ENCODE measurements around the gene ADAMTS5.

ADAMTS5 gene

DNA sequence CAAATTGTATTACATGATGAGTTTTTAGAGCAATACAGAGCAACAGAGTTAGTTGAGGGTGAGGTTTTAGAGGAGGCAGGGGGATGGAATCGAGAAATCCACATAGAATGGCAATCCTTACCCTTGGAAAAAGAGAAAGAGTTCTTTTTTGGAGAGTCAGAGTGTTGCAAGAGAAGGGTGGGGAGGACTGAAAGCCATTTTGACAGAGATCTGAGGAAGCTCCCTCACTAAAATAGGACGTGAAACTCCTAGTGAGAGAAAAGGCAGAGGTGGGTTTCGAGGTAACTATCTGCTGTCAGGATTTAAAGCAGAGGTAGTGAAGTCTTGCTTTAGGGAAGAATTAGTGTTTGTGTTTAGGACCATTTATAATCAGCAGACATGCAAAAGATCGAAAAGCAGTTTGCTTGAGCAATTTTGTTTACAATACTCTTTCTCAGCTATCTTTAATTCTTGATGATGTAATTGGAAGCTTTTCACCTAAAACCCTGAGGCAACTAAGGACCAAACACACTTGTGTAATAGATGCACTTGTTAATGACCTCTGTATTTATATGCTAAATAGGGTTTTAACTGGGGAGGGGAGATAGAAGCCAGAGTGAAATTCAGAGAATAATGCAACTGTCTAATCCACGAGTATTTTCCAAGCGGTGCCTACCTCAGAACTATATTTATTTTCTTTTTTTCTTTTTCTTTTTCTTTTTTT, 20.0 kb downstream of the ADAMTS5 start:
- DNase-seq, result no peak

DNA sequence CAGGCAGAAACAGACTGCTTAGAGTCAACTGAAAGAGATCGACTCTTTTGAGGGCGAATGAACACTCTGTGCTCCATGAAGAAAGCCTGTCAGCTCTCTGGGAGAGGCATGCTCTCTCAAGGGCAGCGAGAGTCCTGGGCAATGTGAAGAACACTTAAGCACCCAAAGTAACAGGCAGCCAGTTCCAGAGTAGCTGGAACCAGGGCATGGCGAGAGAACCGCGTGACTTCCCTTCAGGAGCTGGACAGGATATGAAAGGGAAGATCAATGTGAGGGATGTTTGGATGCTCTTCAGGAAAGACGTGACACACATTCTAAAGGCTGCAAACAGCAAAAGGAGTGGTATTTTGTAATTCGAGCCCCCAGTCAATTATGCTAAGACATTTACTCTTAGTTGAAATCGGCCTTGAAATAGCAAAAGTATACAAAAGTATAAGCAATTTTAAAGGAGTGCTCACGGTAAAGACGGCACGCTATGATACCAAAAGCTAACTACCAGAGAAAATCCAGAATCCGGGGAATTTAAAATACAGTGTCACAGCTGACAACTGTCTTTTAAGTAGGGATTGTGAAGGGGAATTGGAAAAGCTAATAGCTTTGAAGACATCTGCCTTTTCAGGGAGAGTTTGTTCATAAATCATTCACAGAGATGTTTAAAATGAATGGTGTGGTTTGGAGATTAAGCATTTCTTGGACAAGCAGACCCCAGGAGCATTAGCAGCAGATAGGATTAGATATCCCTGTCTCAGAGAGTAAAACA, 20.8 kb downstream of the ADAMTS5 start:
- DNase-seq, result no peak

DNA sequence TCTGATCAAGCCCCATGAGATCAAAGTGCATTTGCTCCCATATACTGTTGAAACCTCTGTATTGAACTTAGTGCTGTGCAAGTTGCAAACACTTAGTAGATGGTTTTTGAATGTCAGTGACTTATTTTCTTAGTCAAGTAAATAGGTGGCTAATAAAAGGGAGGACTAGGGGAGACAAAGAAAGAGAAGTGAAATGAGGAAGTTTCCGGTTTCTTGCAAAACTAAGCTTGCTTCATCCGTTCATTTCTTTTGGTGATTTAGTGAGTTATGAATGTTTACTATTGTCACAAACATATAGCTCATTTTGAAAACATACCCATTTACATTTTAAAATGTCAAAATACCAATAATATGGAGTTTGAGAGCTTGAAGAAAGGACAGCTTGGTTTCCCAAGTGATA, 23.0 kb downstream of the ADAMTS5 start:
- DNase-seq, result no peak

DNA sequence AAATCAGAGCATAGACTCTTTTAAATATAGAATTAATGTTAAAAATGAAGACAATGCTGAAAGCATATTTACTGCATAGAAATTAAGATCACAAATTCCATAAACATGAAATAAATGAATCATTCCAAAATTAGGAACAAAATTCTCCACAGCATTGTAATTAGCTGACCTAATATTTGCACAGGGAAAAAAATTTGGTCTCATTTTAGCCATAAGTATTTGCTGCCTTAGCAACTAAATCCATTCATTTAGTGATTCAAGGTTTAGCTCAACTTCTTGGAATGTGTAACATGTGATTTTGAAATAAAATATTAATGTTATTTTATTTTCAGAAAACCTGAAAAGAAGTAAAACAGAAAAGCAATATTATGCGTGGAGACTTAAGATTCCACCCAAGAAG, 25.5 kb downstream of the ADAMTS5 start:
- DNase-seq, result no peak

DNA sequence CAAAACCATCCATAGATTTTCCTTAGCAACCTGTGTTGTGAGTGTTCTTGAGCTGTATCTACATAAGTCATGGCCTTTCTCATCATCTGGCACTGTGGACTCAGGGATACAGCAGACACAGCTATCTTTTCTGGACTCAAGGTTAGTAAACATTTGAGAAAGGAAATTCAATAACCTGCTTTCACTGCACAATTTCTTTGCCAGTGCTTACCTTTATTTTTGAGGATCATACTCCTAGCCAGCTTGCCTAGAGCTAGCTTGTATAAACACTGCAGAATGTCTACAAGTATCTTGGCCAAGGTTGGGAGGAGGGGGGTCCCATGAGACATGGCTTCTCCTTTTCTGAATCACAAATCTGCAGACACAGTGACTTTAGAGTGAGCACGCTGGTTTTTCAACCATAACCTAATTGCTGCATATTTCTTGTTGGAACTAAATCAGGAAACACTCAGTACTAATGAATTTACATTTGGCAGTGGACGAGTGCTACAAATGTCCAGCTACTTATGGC, 27.2 kb downstream of the ADAMTS5 start:
- peak; percentile 83 for DNase-seq

DNA sequence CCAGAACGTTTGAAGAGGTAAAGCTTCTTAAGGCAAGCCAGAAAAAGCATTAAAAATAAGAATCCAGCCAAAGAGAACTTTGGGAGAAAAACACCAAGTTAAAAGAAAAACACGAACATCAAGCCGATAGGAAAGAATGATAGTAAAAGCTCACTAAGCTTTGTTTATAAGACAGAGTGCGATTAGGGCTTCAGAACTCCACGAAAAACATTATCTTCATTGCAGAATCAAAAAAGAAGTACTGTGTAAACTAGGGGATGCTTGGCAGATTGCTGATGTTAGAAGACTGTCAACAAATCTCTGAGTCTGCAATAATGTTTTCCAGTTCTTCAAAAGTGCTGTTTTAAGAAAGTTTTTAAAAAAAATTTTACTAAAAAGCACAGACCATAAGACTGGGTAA, 30.2 kb downstream of the ADAMTS5 start:
- no peak for DNase-seq

DNA sequence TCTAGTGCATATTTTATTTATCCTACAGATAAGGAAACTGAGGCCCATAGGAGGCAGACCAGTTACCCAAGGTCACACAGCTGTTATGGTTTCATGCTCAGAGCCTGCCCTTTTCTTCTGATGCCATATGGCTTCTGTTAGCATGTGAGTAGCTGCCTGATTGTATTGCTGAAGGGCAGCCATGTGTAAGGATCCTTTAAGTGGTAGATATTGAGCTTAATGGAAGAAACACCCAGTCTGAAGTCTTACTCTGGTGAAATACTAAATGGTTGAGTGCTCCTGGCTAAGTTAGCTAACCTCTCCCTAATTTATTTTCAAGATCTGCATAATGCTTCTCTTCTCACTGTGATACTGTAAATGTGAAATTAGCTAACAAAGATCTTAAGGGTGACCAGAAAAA, 30.9 kb downstream of the ADAMTS5 start:
- peak; percentile 97 for DNase-seq

DNA sequence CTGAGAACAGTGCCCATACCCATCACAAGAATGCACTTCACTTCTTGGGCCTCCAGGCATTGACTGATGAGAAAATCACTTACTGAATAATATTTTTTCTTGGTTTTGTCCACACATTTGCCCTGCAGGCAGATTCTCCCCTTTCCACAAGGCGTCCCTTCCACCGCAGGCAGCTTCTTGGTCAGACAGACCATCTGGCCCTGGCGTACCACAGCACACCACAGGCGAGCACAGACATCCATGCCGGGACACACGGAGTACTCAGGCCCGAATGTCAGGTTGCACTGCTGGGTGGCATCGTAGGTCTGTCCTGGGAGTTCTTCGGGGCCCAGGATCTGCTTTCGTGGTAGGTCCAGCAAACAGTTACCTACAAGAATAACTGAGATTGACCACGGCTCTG, 32.5 kb downstream of the ADAMTS5 start:
- no peak for DNase-seq

DNA sequence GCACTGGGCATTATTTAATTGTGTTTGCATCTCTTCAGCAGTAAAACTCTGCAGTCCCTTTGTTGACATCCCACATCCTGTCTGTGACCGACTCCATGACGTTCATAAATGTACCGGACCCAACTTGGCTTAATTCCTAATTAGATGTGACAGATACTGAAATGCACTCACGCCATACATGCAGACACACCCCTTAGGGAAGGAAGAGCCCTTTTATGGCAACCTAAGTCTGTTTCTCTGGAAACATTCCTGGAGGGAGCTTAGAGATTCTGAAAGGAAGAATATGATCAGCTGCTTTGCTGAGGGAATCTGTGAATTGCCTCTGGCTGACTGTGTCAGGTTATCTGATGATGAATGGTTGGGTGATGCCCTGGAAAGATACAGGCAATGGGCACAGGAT, 33.4 kb downstream of the ADAMTS5 start:
- no peak for DNase-seq

DNA sequence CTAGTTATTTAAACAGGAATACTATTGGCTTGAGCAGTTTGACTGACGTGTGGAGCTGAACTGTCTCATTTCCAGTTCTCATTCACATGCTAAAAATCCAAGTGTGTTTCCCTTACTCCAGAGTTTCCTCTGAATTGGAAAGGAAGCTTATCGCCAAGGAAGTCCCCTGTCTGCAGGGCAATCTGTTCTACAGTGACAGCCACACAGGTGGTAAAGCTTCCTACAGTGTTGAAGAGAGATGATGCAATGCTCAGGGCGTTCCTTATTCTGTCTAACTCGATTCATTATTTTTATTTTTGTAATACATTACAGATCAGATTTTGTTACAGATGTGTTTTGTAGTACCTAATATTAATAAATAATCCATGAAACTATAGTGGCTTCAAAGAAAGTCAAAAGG, 41.3 kb downstream of the ADAMTS5 start:
- no peak for DNase-seq

DNA sequence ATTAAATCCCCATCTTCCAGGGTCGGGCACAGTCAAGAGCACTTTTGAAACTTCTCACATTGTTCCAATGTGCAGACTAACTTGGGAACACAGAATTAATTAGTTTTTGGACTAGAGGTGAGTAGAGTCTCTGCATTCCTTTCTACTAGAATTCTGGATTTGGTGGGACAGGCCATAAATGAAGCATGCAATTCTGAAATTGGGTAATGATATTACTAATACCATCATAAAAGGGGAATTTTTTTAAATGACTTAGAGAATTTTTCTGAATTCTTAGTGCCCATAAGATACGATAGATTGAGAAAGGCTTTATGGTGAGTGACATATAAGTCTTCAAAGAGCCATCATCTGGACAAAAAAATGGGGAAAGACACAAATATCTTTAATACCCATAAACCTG, 41.8 kb downstream of the ADAMTS5 start:
- DNase-seq, result no peak

DNA sequence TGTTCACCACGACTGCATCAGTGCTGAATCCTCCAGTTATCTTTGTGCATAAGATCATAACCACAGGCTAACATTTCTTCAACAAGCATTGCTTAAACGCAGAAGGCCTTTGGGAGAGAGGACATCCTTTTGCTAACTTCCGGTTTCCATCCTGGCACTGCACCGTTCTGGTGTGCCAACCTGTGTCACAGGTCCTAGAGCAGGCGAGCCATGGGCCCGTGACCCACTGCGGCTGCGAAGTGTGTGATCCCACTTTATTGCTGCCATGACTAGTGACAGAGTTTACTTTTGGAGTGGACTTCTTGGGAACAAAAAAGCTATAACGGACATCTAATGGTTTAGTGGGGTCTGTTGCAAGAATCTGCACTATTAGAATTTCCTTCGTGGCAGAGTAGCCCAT, 42.9 kb downstream of the ADAMTS5 start:
- no peak for DNase-seq

DNA sequence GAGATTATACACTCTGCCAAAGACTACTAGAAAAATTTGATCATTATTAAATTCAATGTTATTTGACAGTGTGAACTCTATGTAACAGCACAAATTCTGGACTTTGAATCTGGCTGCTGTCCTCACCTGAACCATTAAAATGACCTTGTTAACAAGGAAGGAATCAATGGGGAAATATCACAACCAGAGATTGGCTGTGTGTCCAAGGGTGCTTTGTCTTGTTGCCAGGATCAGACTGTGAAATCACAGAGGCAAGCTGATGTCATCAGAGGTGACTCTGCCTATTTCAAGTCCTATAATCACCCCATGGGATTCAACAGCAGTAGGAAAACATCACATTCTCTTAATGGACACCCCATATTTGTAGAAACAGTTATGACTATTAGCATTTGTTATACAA, 46.8 kb downstream of the ADAMTS5 start:
- no peak for DNase-seq

DNA sequence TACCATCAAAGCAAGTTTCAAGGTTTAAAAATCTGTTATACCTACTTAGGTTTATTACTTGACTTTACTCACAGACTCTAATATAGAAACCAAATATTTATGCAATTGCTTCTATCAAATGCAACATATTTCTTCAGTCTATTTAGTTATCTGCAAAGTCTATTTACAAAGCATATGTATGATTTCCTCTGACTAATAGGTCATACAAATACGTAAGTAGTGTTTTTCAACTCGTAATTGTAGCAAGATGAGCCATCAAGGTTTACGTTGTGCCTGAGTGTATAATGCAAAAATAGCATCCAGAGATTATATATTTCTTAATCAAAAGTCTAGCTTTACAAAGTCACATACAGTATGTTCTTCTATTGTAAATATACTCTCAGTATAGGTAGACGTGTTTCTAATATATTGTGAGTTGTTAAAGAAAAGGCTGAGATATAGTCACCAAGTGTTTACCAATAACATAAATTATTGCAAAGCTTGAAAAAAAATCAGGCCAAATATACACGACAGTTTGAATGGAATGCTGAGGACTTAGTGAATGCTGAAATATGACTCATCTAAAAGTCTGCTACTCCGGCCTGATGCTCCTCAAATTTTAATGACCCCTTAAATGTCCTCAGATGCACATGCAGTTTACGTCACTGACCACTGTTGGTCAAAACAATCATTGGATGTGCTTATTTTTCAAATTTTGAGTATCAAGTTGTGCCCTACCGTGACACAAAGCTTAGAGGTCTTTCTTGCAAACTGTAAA, 48.4 kb downstream of the ADAMTS5 start:
- DNase-seq, result no peak

DNA sequence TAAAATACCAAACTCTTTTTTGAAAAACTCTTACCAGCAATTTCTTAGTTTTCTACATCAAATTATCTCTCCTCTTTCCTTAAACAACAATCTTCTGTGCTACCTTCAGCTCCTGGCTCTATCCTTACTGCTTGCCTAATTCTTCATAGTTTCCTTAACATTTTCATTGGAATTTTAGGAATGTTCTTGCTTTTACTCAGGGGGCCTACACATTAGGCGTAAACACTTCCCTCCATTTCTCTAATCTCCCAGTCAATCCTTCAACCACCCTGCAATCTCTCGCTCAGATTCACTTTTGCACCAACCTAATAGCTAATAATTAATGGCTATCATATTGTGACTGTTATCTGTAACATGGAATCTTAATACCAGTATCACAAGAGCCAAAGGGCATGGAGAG, 50.1 kb downstream of the ADAMTS5 start:
- DNase-seq, result no peak

DNA sequence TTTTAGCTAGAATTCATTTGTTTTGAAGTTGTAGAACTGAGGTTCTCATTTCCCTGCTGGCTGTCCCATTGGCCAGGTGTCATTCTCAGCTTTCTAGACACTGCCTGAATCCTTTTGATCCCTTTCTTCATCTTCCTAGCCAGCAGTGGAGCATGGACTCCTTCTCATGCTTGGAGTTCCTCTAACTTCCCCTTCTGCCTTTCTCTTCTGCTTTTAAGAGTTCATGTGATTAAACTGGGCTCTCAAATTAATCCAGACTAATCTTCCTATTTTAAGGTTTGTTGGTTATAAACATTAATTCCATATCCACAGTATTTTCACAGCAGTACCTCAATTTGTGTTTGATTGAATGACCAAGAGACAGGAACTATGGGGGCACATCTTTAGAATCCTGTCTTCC, 52.3 kb downstream of the ADAMTS5 start:
- no peak for DNase-seq

DNA sequence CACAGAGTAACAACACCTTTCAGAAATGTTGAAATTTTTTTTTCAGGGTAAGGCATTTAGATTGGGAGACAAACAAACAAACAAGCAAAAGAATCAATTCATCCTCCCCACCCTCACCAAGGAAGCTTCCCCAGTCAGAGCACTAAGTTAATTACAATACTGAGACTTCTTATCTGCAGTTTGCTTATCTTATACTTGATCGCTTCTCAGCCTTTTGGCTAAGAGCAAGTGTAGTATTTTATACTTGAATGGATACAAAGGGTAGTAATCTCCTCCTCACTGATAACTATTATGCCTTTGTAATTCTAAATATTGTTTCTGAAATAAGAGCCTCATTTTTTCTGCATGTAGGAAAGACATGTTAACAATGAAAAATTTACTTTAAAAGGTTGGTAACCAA, 54.4 kb downstream of the ADAMTS5 start:
- DNase-seq, result no peak

DNA sequence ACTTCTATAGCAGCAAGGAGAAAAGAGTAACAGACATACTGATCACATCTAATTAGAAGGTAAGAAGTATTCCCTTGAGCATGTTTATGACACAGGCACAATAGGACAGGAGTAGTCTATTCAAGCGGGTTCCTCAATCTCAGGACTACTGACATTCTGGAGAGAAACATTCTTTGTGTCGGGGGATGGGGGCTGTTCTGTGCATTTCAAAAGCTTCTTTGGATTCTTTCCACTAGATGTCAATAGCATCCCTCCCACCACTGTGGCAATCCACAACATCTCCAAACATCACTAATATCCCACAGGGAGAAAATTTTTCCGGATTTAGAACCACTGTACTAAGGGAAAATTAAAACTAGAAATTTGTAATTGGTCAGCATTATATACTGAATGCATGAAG, 56.9 kb downstream of the ADAMTS5 start:
- DNase-seq, result no peak

DNA sequence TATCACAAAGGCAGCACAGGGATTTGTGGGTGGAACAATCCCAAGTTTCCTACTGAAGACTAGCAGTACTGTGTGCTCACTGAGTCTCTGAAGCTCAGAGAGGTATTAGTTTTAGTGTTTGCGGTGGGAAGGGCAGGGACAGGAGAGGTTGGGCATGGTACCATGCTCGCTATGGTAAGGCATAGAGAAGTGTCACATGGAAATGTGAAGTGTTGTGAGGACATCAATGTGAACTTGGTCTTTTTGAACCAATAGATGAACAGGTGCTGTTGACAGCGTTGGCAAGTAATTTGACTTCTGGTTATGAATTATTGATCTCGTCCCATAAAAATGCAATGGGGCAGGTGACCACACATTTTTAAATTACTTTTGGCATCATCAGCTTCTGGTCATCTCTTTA, 65.9 kb downstream of the ADAMTS5 start:
- DNase-seq, result no peak

DNA sequence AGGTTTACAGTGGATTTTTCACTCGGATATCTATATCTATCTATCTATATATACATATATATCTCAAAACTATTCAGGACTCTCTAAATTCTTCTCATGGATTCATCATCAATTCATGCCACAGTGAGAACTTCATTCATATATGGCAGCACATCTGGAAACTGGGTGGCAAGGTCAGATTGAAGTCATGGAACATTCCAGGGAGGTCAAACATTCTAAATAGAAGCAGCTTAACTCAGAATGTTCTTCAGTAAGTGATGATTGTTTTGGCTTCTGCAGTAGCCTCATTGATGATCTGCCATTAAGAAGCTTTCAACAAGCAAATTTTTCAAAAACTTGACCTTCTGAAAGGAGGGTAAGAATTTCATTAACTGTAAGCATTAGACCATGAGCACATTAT, 74.7 kb downstream of the ADAMTS5 start:
- DNase-seq, result no peak

DNA sequence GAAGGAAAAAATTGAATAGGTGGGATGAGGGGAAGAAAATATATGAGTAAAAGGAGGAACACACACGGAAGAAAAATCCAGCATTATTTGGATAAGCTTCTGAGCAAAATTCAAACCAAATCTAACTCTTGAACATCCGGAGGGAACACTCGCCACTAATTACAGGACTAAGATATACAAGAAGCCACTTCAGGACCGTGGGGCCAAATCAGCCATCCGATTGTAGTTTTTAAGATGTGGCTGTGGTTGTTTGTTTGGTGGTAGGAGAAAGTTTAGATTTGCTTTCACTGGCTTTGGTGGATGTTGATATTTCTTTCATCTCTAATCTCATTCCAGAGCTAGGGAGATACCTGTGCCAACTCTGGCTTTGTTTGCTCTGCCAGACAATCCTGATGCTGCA, 78.0 kb downstream of the ADAMTS5 start:
- no peak for DNase-seq

DNA sequence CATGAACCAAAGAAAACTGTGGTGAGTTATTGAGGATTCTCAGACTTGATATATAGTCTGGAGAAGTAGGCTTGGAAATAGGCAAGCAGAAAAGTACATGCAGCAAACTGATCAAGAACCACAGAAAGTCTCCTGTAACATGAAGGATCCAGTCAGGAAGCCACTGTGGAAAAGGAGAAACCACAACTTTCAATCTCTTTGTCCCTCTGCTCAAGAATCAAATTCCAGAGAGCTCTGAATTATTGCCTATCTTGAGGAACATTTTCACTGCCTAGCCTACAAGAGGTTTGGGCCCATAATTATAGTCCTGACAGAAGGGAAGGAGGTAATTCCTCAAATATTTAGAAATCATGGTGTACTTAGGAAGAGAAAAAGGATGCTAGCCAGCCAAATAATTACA, 78.6 kb downstream of the ADAMTS5 start:
- DNase-seq, result no peak

DNA sequence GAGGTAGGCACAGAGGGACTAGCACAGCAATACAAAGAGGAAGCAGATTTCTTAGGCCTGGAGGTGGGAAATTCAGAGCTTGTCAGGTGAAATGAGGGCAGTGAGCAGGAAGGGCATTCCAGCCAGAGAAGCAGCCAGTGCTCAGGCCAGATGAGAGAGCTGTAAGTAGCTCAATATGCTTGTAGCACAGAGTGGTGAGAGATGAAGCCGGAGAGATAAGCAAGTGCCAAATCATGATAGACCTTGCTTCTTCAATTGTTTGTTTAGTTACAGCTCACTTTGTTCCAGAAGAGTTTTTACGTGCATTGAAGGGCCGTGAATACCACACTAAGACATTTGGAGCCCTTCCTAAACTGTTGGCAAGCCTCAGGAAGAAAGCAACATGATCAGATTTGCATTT, 79.6 kb downstream of the ADAMTS5 start:
- DNase-seq, result no peak

DNA sequence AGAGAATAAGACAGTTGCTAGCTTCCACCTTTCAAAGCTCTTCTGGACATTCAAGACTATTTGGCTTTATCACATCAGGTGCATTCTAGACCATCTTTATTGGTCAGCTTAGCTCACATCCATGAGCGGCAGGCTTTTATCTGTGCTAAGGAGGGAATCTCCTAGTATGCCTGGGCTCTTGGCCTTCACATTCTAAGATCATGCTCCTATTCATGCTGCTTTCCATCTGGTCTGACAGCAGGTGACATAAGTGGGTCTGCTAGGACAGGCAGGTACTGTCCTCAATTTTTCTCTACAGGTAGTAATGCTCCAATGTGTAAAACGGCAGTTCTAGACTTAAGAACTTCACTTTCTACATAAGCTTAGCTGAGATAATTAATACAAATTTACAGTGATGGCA, 82.5 kb downstream of the ADAMTS5 start:
- DNase-seq, result no peak
